ENCODE measurements around the gene FAM219B. TPM values are rescaled to one million over a fixed set of nuclear protein-coding genes. Genes with fewer than 3 reads are reported as not detected.

The FAM219B gene
- total RNA-seq, 4 donors from 2014 or later = 32.9 to 343 (median 86.5) TPM

- intact Hi-C loops (cut with DNase I; ENCODE audit: low total_unique reads) = no loop called here
- Histone ChIP-seq H3K27ac (no peak overlapping the region), H3K9me3 (no peaks in the 10 kb centered on the region), H3K27me3 (no peaks in the 10 kb centered on the region), H3K36me3 (no peaks in the 10 kb centered on the region), H3K4me1 (no peaks in the 10 kb centered on the region), H3K4me3 (no peak overlapping the region)
- no peak for DNase-seq
- TF ChIP-seq, protein P1, sequence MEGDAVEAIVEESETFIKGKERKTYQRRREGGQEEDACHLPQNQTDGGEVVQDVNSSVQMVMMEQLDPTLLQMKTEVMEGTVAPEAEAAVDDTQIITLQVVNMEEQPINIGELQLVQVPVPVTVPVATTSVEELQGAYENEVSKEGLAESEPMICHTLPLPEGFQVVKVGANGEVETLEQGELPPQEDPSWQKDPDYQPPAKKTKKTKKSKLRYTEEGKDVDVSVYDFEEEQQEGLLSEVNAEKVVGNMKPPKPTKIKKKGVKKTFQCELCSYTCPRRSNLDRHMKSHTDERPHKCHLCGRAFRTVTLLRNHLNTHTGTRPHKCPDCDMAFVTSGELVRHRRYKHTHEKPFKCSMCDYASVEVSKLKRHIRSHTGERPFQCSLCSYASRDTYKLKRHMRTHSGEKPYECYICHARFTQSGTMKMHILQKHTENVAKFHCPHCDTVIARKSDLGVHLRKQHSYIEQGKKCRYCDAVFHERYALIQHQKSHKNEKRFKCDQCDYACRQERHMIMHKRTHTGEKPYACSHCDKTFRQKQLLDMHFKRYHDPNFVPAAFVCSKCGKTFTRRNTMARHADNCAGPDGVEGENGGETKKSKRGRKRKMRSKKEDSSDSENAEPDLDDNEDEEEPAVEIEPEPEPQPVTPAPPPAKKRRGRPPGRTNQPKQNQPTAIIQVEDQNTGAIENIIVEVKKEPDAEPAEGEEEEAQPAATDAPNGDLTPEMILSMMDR (IDR thresholded peaks at IDR 0.05) = no peak
- TF ChIP-seq POLR2A (IDR thresholded peaks at IDR 0.05) = no peak
Measured at GRCh38 chr15:74858369-74858740, 48.3 kb downstream of the FAM219B start.

DNA sequence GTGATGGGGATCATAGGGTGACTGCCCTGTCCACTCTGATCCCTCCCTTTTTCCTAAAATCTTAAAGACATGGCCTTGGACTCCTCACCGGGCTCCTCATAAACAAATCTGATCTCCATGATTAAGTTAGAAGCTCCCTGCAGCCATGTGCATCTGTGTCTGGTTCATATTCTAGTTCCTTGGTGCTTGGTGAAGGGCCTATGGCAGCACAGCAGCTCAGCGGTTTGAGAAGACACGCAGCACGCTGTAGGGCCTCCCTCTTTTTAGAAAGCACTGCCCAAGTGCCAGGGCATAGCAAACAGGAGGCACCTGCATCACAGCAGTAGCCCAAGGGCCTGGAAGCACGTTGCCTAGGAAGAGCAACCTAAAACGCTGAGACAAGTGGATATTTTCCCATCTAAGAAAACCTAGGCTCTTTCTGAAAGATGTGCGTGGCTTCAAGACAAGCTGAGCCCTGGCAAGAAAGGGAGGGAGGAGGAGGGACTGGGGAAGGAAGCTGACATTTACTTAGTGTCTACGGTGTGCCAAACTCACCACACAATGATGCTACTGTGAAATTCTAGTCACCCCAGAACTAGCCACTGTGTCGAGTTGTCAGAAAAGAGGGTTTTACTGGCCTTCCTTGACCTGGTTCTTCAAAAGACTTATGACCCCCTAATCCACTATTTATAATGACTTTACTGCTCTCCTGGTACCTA is 48.8 kb downstream of the FAM219B start:
- intact Hi-C loops (cut with DNase I; ENCODE audit: low total_unique reads) = no loop called here
- Histone ChIP-seq H3K27ac (no peak overlapping the region), H3K4me3 (no peak overlapping the region), H3K27me3 (no peaks in the 10 kb centered on the region), H3K36me3 (no peaks in the 10 kb centered on the region), H3K9me3 (no peaks in the 10 kb centered on the region), H3K4me1 (no peaks in the 10 kb centered on the region)
- DNase-seq = no peak
- TF ChIP-seq POLR2A (IDR thresholded peaks at IDR 0.05) = no peak
- TF ChIP-seq, protein P1 (IDR thresholded peaks at IDR 0.05) = no peak

DNA sequence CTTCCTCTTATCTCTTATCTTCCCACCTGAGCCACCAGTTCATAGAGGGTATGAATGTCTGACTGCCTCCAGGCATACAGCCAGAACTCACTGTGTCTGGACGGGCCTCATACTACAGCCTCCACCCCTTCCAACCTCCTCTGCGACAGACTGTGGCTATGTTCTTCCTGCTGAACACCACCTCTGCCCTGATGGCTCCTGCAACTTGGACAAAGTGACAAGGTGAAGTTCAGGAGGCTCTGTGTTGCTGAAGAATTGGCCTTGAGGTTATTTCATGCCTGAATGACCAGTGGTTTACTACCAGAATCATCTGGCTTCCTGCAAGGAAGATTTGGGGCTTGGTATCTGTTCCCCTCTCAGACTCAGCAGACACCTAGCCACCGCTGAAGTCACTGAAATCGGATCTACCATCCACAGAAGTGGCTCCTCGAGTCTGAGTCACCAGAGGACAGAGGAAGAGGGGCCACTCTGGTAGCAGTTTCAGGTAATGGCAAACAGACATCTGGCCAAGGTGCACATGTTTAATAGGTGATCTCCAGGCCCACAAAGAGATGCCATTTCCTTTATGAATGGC is 49.5 kb downstream of the FAM219B start:
- H3K36me3 ChIP-seq = no peaks in the 10 kb centered on the region
- no peaks in the 10 kb centered on the region for H3K9me3 ChIP-seq
- TF ChIP-seq, protein P1 (IDR thresholded peaks at IDR 0.05) = no peak
- TF ChIP-seq POLR2A (IDR thresholded peaks at IDR 0.05) = no peak
- no peaks in the 10 kb centered on the region for H3K4me1 ChIP-seq
- no peak overlapping the region for H3K4me3 ChIP-seq
- H3K27me3 ChIP-seq = no peaks in the 10 kb centered on the region
- intact Hi-C loops (cut with DNase I; ENCODE audit: low total_unique reads) = no loop called here
- DNase-seq = no peak
- H3K27ac ChIP-seq = no peak overlapping the region

- no peak overlapping the region for H3K27ac ChIP-seq
- H3K4me1 ChIP-seq = no peaks in the 10 kb centered on the region
- no peak overlapping the region for H3K4me3 ChIP-seq
- H3K9me3 ChIP-seq = no peaks in the 10 kb centered on the region
- no peaks in the 10 kb centered on the region for H3K36me3 ChIP-seq
- intact Hi-C loops (cut with DNase I; ENCODE audit: low total_unique reads) = no loop called here
- TF ChIP-seq, protein P1 (IDR thresholded peaks at IDR 0.05) = no peak
- TF ChIP-seq POLR2A (IDR thresholded peaks at IDR 0.05) = no peak
- no peaks in the 10 kb centered on the region for H3K27me3 ChIP-seq
- DNase-seq = no peak
Measured at GRCh38 chr15:74856537-74856936, 50.1 kb downstream of the FAM219B start.

DNA sequence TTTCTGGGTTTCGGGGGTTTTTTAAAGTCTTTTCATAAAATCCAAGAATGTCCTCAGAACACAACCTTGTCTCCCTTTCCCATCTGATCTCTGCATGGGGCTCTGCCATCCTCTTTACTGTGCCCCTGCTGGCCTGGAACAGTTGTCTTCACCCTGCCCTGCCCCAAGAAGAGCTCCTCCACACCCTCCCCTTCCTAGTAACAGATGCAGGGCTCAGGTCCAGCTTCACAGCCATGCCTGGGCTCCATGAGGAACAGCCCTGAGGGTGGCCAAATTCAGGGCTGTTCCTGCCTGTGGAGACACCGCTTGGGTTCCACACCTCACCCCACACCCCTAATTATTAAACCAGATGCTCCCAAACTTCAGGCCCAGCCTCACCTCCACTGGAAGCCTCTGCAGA is 50.8 kb downstream of the FAM219B start:
- TF ChIP-seq POLR2A (IDR thresholded peaks at IDR 0.05) = no peak
- TF ChIP-seq, protein P1 (IDR thresholded peaks at IDR 0.05) = no peak
- DNase-seq = no peak
- no peak overlapping the region for H3K27ac ChIP-seq
- H3K27me3 ChIP-seq = no peaks in the 10 kb centered on the region
- no peaks in the 10 kb centered on the region for H3K36me3 ChIP-seq
- H3K4me1 ChIP-seq = no peaks in the 10 kb centered on the region
- H3K9me3 ChIP-seq = no peaks in the 10 kb centered on the region
- intact Hi-C loops (cut with DNase I; ENCODE audit: low total_unique reads) = no loop called here
- H3K4me3 ChIP-seq = no peak overlapping the region

Data from uterus (tissue), 4 donors.